ENCODE data around the gene FAM78A. TPM values are rescaled to one million over a fixed set of nuclear protein-coding genes. Genes with fewer than 3 reads are reported as not detected.

Gene FAM78A
- total RNA-seq, 2 experiments from 2014 or later = 76.8 to 80.0 TPM

- CTCF ChIA-PET = interaction anchor here (1.6 to 2.0 kb wide), 2 partner anchors 27 to 30 kb away, joined by 4 to 7 read pairs; no protein-coding TSS in a partner anchor
Observed at GRCh38 chr9:131308906-131309529, 32.7 kb upstream of the FAM78A start.

GRCh38 chr9:131308452-131308851 is 32.1 kb upstream of the FAM78A start:
- peaks cover 11% of the 10 kb centered on the region for H3K4me1 Mint-ChIP-seq
- DNase-seq = no peak
- H3K9me3 Mint-ChIP-seq (ENCODE audit: low read depth) = no peaks in the 10 kb centered on the region
- CTCF ChIA-PET = interaction anchor here (1.6 to 2.0 kb wide), 2 partner anchors 28 to 30 kb away, joined by 4 to 7 read pairs; no protein-coding TSS in a partner anchor
- no peak overlapping the region for H3K4me3 Mint-ChIP-seq
- no peaks in the 10 kb centered on the region for H3K36me3 Mint-ChIP-seq
- no peak for ATAC-seq
- H3K27me3 Mint-ChIP-seq = no peaks in the 10 kb centered on the region
- H3K27ac Mint-ChIP-seq = no peak overlapping the region

More at GRCh38 chr9:131308906-131309529, 32.7 kb upstream of the FAM78A start:
- H3K4me1 Mint-ChIP-seq = peaks cover 11% of the 10 kb centered on the region
- no peaks in the 10 kb centered on the region for H3K9me3 Mint-ChIP-seq (ENCODE audit: low read depth)
- no peak overlapping the region for H3K27ac Mint-ChIP-seq
- no peaks in the 10 kb centered on the region for H3K36me3 Mint-ChIP-seq
- DNase-seq = no peak
- no peaks in the 10 kb centered on the region for H3K27me3 Mint-ChIP-seq
- no peak overlapping the region for H3K4me3 Mint-ChIP-seq
- no peak for ATAC-seq

- DNase-seq = no peak
- no peaks in the 10 kb centered on the region for H3K27me3 Mint-ChIP-seq
- H3K4me3 Mint-ChIP-seq = no peak overlapping the region
- peaks cover 11% of the 10 kb centered on the region for H3K4me1 Mint-ChIP-seq
- H3K36me3 Mint-ChIP-seq = no peaks in the 10 kb centered on the region
- CTCF ChIA-PET = interaction anchor here (2.0 kb wide), 1 partner anchor 28 kb away, joined by 7 read pairs; no protein-coding TSS in a partner anchor
- H3K9me3 Mint-ChIP-seq (ENCODE audit: low read depth) = no peaks in the 10 kb centered on the region
- no peak overlapping the region for H3K27ac Mint-ChIP-seq
- no peak for ATAC-seq
Observed at GRCh38 chr9:131307974-131308373, 31.7 kb upstream of the FAM78A start.

- Mint-ChIP-seq H3K27me3 (no peaks in the 10 kb centered on the region), H3K27ac (no peak overlapping the region)
- CTCF ChIA-PET = no interaction called here
Observed at GRCh38 chr9:131306397-131307004, 30.2 kb upstream of the FAM78A start.

DNA sequence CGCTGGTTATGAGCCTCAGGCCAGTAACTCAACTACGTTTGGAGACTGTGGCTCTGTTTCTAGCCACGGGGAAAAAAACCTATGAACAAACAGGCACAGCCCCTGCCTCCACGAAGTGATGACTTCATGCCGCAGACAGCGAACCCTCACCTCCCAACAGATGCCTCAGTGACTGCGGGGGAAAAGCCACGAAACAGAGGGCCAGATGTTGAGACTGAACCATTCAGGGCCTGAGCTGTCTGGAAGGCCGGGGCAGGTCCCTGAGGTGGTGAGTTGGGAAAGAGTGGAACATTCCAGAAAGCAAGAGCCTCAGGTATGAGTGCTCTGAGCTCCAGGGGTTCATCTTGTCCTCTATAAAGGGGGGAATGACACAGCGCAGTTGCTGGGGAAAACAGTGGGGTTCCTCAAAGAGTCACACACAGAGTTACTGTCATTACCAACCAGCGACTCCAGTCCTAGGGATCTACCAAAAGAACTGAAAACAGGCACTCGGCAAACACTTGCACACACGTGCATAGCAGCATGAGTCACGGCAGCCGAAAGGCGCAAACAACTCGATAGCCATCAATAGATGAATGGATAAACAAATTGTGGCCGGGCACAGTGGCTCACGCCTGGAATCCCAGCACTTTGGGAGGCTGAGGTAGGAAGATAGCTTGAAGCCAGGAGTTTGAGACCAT is 28.5 kb upstream of the FAM78A start:
- no peak overlapping the region for H3K4me3 Mint-ChIP-seq
- H3K27ac Mint-ChIP-seq = no peak overlapping the region
- H3K4me1 Mint-ChIP-seq = no peaks in the 10 kb centered on the region
- H3K9me3 Mint-ChIP-seq (ENCODE audit: low read depth) = no peaks in the 10 kb centered on the region
- no peak for ATAC-seq
- CTCF ChIA-PET = no interaction called here
- no peak for DNase-seq
- no peaks in the 10 kb centered on the region for H3K27me3 Mint-ChIP-seq
- H3K36me3 Mint-ChIP-seq = no peaks in the 10 kb centered on the region

More at GRCh38 chr9:131306397-131307004, 30.2 kb upstream of the FAM78A start:
- Mint-ChIP-seq H3K4me3 (no peak overlapping the region), H3K9me3 (ENCODE audit: low read depth) (no peaks in the 10 kb centered on the region), H3K36me3 (no peaks in the 10 kb centered on the region), H3K4me1 (peaks cover 11% of the 10 kb centered on the region)
- DNase-seq (no peak), ATAC-seq (no peak)

DNA sequence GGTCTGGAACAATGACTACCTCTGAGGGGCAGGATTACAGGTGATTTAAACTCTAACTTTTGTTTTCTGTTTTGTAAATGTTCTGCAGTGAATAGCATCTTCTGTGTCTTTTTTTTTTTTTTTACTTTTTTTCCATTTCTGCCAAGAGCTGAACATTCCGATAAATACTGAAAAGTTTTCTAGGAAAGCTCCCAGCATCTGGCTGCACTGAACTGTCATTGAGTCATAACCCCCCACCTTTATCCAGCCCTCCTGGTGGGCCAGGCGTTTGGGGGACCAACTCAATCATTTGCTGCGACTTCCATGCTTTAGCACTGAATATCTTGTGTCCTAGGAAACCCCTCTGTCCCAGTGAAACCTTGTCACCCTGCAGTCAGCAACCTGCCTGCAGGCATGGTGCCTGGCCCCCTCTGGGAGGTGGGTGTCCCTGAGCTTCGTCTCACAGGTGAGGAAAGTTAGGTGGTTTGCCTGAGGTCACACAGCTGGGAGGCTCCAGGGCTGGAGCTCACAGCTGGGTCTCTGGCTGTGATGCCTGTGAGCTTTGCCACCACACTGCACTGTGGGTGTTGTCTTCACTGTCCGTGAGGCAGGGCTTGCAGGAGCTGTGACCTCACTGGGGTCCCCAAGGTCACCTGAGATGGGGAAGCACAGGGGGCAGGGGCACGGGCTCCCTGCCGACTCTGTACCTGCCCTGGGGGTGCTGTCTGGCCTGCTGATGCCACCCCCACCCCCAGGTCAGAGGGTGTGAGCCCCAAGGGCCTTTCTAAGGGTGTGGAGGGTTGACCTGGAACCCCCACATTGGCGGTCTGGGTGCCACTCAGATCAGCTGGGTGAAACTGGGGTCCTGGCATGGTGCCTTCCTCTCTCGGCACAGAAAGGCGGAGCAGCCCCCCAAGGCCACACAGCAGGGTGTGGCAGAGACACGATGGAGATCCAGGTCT is 27.3 kb upstream of the FAM78A start:
- ATAC-seq = no peak
- Mint-ChIP-seq H3K36me3 (no peaks in the 10 kb centered on the region), H3K4me1 (no peaks in the 10 kb centered on the region), H3K9me3 (ENCODE audit: low read depth) (no peaks in the 10 kb centered on the region), H3K27ac (no peak overlapping the region), H3K27me3 (no peaks in the 10 kb centered on the region), H3K4me3 (no peak overlapping the region)
- CTCF ChIA-PET = interaction anchor here (1.7 kb wide), 1 partner anchor 33 kb away, joined by 8 read pairs; no protein-coding TSS in a partner anchor
- no peak for DNase-seq

GRCh38 chr9:131302244-131303075 is 26.1 kb upstream of the FAM78A start:
- no peaks in the 10 kb centered on the region for H3K9me3 Mint-ChIP-seq (ENCODE audit: low read depth)
- H3K27me3 Mint-ChIP-seq = no peaks in the 10 kb centered on the region
- ATAC-seq (no peak), DNase-seq (no peak)
- no peak overlapping the region for H3K27ac Mint-ChIP-seq
- H3K4me3 Mint-ChIP-seq = no peak overlapping the region
- no peaks in the 10 kb centered on the region for H3K4me1 Mint-ChIP-seq
- CTCF ChIA-PET = interaction anchor here (0.6 to 1.7 kb wide), 2 partner anchors 34 to 47 kb away, joined by 3 to 8 read pairs; no protein-coding TSS in a partner anchor
- H3K36me3 Mint-ChIP-seq = no peaks in the 10 kb centered on the region

DNA sequence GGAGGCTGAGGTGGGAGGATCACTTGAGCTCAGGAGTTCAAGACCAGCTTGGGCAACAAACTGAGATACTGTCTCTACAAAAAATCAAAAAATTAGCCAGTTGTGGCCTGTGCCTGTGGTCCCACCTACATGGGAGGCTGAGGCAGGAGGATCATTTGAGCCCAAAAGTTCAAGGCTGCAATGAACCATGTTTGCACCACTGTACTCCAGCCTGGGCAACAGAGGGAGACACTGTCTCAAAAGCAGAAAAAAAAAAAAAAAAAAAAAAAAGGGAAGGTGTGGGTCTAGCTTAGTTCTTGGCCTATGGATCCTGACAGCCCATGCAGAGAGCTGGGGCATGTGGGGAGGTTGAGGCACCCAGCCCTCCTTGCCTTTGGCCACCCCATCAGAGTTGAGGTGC is 24.1 kb upstream of the FAM78A start:
- Mint-ChIP-seq H3K9me3 (ENCODE audit: low read depth) (no peaks in the 10 kb centered on the region), H3K4me3 (no peak overlapping the region), H3K27me3 (no peaks in the 10 kb centered on the region), H3K36me3 (no peaks in the 10 kb centered on the region), H3K27ac (no peak overlapping the region), H3K4me1 (no peaks in the 10 kb centered on the region)
- CTCF ChIA-PET = interaction anchor here (0.7 kb wide), 1 partner anchor 36 kb away, joined by 3 read pairs; no protein-coding TSS in a partner anchor
- no peak for ATAC-seq
- DNase-seq = no peak

DNA sequence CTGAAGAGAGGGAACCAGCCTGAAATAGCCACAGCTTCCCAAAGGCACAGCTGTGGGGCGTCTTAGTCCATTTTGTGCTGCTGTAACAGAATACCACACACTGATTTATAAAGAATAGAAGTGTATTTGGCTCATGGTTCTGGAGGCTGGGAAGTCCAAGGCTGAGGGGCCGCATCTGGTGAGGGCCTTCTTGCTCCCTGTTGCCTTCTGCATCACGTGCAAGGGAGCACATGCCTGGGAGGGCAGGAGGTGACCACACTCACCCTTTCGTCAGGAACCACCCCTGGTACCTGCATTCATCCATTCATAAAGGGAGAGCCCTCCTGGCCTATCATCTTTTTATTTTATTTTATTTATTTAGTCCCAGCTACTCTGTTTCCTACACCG is 23.6 kb upstream of the FAM78A start:
- Mint-ChIP-seq H3K4me1 (no peaks in the 10 kb centered on the region), H3K9me3 (ENCODE audit: low read depth) (no peaks in the 10 kb centered on the region), H3K27ac (no peak overlapping the region), H3K4me3 (no peak overlapping the region), H3K36me3 (no peaks in the 10 kb centered on the region), H3K27me3 (no peaks in the 10 kb centered on the region)
- ATAC-seq = no peak
- CTCF ChIA-PET = no interaction called here
- DNase-seq = no peak

DNA sequence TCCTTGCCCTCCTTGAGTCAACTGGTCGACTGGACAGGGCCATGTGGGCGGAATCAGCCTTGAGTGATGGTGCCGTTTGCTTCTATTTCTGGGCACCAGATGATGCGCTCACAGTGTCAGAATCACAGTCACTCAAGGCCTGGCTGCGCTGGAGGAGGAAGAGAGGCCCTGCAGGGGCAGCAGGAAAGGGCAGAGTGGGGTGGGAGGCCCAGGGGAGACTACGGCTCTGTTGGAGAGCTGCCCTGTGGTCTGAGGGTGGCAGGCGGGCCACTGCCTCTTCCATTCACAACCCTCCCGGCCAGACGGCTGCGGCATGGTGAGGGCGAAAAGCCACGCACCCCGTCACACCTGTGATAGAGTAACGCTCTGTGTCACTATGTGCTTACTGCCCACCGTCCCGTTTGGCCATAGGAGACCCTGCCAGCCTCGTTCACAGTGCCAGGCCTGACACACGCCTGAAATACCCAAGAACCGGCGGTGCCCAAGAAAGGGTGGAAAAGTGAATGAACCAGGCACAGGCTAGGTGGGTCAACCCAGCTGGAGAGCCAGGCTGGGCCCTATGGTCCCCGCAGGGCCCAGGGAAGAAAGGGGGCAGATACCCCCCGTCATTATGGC is 23.1 kb upstream of the FAM78A start:
- CTCF ChIA-PET = interaction anchor here (0.6 kb wide), 1 partner anchor 1285 kb away, joined by 3 read pairs; no protein-coding TSS in a partner anchor
- no peak overlapping the region for H3K4me3 Mint-ChIP-seq
- no peaks in the 10 kb centered on the region for H3K36me3 Mint-ChIP-seq
- no peaks in the 10 kb centered on the region for H3K27me3 Mint-ChIP-seq
- no peaks in the 10 kb centered on the region for H3K9me3 Mint-ChIP-seq (ENCODE audit: low read depth)
- H3K27ac Mint-ChIP-seq = no peak overlapping the region
- no peak for ATAC-seq
- H3K4me1 Mint-ChIP-seq = no peaks in the 10 kb centered on the region
- DNase-seq = no peak

DNA sequence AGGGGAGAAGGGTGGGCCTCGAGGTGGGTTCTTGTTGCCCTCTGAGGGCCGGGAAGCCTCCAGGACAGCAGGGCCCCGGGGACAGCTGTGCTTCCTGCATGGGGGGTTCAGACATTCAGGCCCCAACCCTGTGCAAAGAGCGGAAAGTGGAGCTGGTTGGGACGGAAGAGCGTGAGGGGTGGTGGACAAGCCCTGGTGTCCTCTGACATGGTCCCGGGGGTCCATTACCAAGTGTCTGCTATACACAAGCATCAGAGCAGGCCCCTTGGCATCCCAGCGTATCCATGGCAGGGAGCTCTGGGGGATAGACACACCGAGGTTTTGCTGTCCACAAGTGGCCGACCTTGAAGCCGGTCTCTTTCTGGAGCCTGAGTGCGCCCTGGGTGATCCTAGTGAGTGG is 22.5 kb upstream of the FAM78A start:
- CTCF ChIA-PET = interaction anchor here (0.6 kb wide), 1 partner anchor 1285 kb away, joined by 3 read pairs; no protein-coding TSS in a partner anchor
- Mint-ChIP-seq H3K4me1 (no peaks in the 10 kb centered on the region), H3K27ac (no peak overlapping the region), H3K4me3 (no peak overlapping the region), H3K9me3 (ENCODE audit: low read depth) (no peaks in the 10 kb centered on the region), H3K27me3 (no peaks in the 10 kb centered on the region), H3K36me3 (no peaks in the 10 kb centered on the region)
- ATAC-seq = no peak
- DNase-seq = no peak

DNA sequence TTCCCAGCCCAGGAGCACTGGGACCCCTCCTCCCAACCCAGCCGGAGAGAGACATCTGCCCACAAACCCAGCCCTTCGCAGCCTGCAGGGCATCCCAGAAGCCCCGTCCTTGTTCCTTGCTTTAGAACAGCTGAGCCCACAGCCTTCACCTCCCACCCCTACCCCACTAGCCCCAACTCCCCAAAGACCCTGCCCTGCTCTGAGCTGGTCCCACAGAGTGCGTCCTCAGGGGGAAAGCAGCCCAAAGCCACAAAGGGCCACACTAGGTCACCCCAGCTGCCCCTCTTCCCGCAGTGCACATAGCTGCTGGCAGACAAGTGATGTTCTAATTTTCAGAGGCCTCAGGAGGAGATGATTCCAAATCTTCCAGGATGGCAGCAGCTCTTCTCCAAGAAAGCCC is 22.0 kb upstream of the FAM78A start:
- no peak overlapping the region for H3K27ac Mint-ChIP-seq
- H3K27me3 Mint-ChIP-seq = no peaks in the 10 kb centered on the region
- no peak for DNase-seq
- H3K9me3 Mint-ChIP-seq (ENCODE audit: low read depth) = no peaks in the 10 kb centered on the region
- no peak for ATAC-seq
- H3K4me1 Mint-ChIP-seq = no peaks in the 10 kb centered on the region
- no peak overlapping the region for H3K4me3 Mint-ChIP-seq
- CTCF ChIA-PET = no interaction called here
- no peaks in the 10 kb centered on the region for H3K36me3 Mint-ChIP-seq

Data from activated CD8-positive, alpha-beta memory T cell treated with anti-CD3 and anti-CD28 coated beads, Interleukin-2, amount 10 ng/mL, durations not matched to agents 7 days and 5 days (primary cell).